Body of pancreas (tissue), 4 donors: ENCODE results near the gene CNTNAP2. TPM values are rescaled to one million over a fixed set of nuclear protein-coding genes. Genes with fewer than 3 reads are reported as not detected.

ENCODE experiments used
- ATAC-seq: fragments of 150-250 bp; one replicate; pipeline ENCODE4 v1.9.1; 2016
- DNase-seq, 4 donors: peaks; one replicate each; pipeline ENCODE4 v3.0.0-alpha.2; 2019
- H3K27ac ChIP-seq, 4 donors: fragments of 200-600 bp; sonication (generic); 1 replicate in 3 of 4; 2 replicates in 1 of 4; pipeline versions ENCODE4 v1.5.1 to v1.6.1; 2016 to 2019; ENCODE audit warnings: mild to moderate bottlenecking in 1 of 4, mixed read lengths in 1 of 4, moderate library complexity in 1 of 4
- H3K27me3 ChIP-seq, 2 donors: fragments of 200-600 bp; sonication (generic); one replicate each; pipeline ENCODE4 v1.6.0; 2016; ENCODE audit warnings: mild to moderate bottlenecking in 1 of 2
- H3K36me3 ChIP-seq, 2 donors: fragments of 200-600 bp; sonication (generic); replicated peaks in 1 of 2; 2 replicates each; pipeline ENCODE4 v1.5.1; 2016; ENCODE audit warnings: low read depth in 2 of 2; ENCODE audit not compliant: insufficient read depth in 1 of 2
- H3K4me1 ChIP-seq: fragments of 200-600 bp; sonication (generic); one replicate; pipeline ENCODE4 v1.6.0; 2016
- H3K4me3 ChIP-seq, 2 donors: fragments of 200-600 bp; sonication (generic); 1 replicate in 1 of 2; 2 replicates in 1 of 2; pipeline ENCODE4 v1.5.1; 2016 to 2019
- H3K9me3 ChIP-seq, 3 donors: fragments of 200-600 bp; sonication (generic); 1 replicate in 2 of 3; 2 replicates in 1 of 3; pipeline ENCODE4 v1.5.1; 2016
- POLR2A ChIP-seq, 3 donors: fragments of 450-650 bp; IDR thresholded peaks; one replicate each; pipeline ENCODE4 v1.6.1; 2016; ENCODE audit warnings: antibody characterized with exemption in 3 of 3, mild to moderate bottlenecking in 2 of 3
- WGBS, 2 donors: methylation state at CpG; one replicate each; pipeline ENCODE4 v1.1.5; 2017; 5-methylcytosine and 5-hydroxymethylcytosine counted together
- intact Hi-C: fragments of 100-400 bp; cut with DNase I; formaldehyde crosslinking; loops from one replicate; pipeline ENCODE4 v1.15.1; 2023
- total RNA-seq, 2 donors: library from RNA; depleted of rRNA; stranded (reverse); fragments of >200 nt; gene quantifications; one replicate each; pipeline ENCODE4 v1.1.0, GENCODE V29; 2016
- TF ChIP-seq, protein P1 (sequence below), 7 experiments: fragments of 450-650 bp in 4 of 7; fragments of 200-600 bp in 3 of 7; sonication (generic) in 3 of 7; IDR thresholded peaks; one replicate each; pipeline ENCODE4 v1.5.1; 2016 to 2019; ENCODE audit warnings: antibody characterized with exemption in 7 of 7

CNTNAP2 gene
- total RNA-seq, 2 donors from 2014 or later, result 1.0 TPM; not detected in 1

DNA sequence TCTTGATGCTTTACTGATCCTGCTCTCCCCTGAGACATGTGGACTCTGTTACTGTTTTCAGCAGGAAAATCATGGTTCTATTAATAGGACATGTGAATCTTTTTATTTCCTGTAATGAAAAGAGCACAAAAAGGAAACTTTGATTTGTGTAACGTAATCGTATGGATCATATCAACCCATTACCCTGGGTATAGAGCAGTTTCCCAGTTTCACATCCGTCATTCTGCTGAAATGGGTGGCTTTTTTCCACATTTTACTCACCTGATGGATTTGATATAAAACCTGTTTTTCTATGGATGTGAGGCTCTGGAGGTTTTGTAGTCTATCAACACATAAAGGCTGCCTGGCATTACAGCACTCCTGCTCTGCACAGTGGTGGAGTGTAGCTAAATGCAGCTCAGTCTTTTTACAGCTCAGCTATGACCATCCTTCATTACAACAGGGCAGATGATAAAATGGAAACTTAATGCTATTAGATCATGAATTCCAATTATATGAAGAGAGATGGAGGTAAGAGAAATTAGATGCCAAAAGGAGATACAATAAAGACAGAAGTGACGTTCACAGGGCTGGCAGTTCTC, 1987.6 kb downstream of the CNTNAP2 start:
- 64 to 69% methylated on average over 4 of the region's 4 CpGs for WGBS, 2 donors
- no peaks in the 10 kb centered on the region for H3K9me3 ChIP-seq
- DNase-seq (no peak), ATAC-seq (no peak)
- no peak overlapping the region for H3K27ac ChIP-seq
- no peak overlapping the region for H3K4me3 ChIP-seq
- no peaks in the 10 kb centered on the region for H3K36me3 ChIP-seq
- H3K4me1 ChIP-seq, result no peaks in the 10 kb centered on the region
- TF ChIP-seq, protein P1, sequence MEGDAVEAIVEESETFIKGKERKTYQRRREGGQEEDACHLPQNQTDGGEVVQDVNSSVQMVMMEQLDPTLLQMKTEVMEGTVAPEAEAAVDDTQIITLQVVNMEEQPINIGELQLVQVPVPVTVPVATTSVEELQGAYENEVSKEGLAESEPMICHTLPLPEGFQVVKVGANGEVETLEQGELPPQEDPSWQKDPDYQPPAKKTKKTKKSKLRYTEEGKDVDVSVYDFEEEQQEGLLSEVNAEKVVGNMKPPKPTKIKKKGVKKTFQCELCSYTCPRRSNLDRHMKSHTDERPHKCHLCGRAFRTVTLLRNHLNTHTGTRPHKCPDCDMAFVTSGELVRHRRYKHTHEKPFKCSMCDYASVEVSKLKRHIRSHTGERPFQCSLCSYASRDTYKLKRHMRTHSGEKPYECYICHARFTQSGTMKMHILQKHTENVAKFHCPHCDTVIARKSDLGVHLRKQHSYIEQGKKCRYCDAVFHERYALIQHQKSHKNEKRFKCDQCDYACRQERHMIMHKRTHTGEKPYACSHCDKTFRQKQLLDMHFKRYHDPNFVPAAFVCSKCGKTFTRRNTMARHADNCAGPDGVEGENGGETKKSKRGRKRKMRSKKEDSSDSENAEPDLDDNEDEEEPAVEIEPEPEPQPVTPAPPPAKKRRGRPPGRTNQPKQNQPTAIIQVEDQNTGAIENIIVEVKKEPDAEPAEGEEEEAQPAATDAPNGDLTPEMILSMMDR (IDR thresholded peaks at IDR 0.05), result no peak
- no peak for TF ChIP-seq POLR2A (IDR thresholded peaks at IDR 0.05)
- H3K27me3 ChIP-seq, result no peaks in the 10 kb centered on the region
- intact Hi-C loops, result no loop called here

DNA sequence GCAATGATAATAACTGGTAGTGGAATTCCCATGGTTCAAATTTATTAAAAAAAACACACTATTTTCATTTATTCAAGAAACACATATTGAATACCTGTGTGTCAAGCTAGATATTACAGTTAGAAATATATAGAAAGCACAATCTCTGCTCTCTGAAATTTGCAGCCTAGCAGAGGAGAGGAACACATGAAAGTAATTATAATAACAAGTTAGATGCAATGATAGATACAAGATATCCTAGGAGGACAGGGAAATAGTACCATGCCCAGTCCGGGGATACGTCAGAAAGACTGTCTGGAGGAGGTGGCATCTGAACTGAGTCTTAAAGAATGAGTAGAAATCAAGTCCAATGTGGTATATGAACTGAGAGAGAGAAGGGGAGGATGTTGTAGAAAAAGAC, 1988.3 kb downstream of the CNTNAP2 start:
- intact Hi-C loops, result no loop called here
- no peak for ATAC-seq
- no peaks in the 10 kb centered on the region for H3K27me3 ChIP-seq
- H3K4me3 ChIP-seq, result no peak overlapping the region
- no peaks in the 10 kb centered on the region for H3K4me1 ChIP-seq
- no peak for DNase-seq
- H3K9me3 ChIP-seq, result no peaks in the 10 kb centered on the region
- H3K36me3 ChIP-seq, result no peaks in the 10 kb centered on the region
- TF ChIP-seq, protein P1 (IDR thresholded peaks at IDR 0.05), result no peak
- no peak for TF ChIP-seq POLR2A (IDR thresholded peaks at IDR 0.05)
- H3K27ac ChIP-seq, result no peak overlapping the region
- 88% methylated on average over 2 of the region's 2 CpGs for WGBS, 2 donors

DNA sequence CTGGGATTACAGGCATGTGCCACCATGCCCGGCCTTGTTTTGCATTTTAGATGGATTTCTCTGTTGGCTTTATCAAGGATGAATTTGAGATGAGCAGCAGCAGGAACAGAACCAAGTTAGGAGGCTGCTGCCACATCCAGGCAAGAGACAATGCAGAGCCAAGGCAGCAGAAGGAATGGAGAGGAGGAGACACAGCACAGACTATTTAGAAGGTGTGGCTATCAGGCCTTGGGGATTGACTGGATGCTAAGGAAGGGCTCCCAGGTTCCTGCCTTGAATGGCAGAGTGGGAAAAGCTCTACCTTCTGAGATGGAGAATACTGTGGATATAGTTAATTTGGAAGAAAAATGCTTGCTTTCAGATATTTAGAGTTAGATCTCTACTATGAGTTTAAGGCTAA, 1989.3 kb downstream of the CNTNAP2 start:
- WGBS, 2 donors, result 82 to 100% methylated on average over 1 of the region's 1 CpG
- intact Hi-C loops, result no loop called here
- Histone ChIP-seq H3K4me1 (no peaks in the 10 kb centered on the region), H3K9me3 (no peaks in the 10 kb centered on the region), H3K36me3 (no peaks in the 10 kb centered on the region), H3K4me3 (no peak overlapping the region), H3K27me3 (no peaks in the 10 kb centered on the region), H3K27ac (no peak overlapping the region)
- ATAC-seq (no peak), DNase-seq (no peak)
- TF ChIP-seq, protein P1 (IDR thresholded peaks at IDR 0.05), result no peak
- TF ChIP-seq POLR2A (IDR thresholded peaks at IDR 0.05), result no peak

DNA sequence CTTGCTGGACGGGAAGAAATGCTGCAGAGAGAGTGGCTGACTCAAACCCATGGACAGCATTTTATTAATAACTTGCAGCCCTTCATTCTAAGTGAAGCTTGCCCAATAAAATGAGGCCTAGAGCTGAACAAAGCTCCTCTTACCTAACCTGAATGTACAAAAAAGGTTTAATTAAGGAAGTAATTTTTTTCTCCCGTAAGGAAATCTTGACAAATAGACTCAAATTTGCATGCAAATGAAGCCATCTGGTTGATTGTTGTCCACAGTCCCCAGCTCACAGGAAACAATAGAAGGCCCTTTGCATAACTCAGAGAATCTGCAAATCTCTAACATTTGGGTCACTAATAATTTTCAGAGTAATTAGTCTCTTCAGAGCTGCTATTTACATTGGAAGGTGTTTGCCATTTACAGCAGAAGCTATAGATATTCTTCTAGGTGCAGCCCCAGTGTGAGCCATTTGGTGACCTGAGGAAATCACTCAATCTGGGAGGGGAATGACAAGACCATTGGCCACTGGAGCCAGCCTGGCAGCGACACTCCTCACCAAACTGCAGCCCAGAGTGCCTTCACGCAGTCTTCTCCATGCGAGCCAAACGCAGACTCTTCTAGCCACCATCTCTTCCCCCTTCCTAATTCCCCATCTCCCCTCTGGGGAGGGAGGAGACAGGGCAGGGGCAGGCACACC, 1991.0 kb downstream of the CNTNAP2 start:
- intact Hi-C loops, result no loop called here
- ATAC-seq, result no peak

More for the DNA sequence above, 1991.0 kb downstream of the CNTNAP2 start:
- H3K27me3 ChIP-seq, result no peaks in the 10 kb centered on the region
- no peaks in the 10 kb centered on the region for H3K9me3 ChIP-seq
- no peak overlapping the region for H3K4me3 ChIP-seq
- no peaks in the 10 kb centered on the region for H3K4me1 ChIP-seq
- TF ChIP-seq, protein P1 (IDR thresholded peaks at IDR 0.05), result no peak
- no peak for TF ChIP-seq POLR2A (IDR thresholded peaks at IDR 0.05)
- no peak for DNase-seq
- 75 to 83% methylated on average over 6 of the region's 6 CpGs for WGBS, 2 donors
- no peak overlapping the region for H3K27ac ChIP-seq
- H3K36me3 ChIP-seq, result no peaks in the 10 kb centered on the region
